Hepatocyte (in vitro differentiated cells): ENCODE results near the gene S100A14. TPM values are rescaled to one million over a fixed set of nuclear protein-coding genes. Genes with fewer than 3 reads are reported as not detected.

Source experiments
- DNase-seq: peaks from one replicate; pipeline ENCODE4 v3.0.0-alpha.2; 2016; ENCODE audit warnings: low spot score
- H2AFZ ChIP-seq: fragments of 200-600 bp; sonication (generic); 2 replicates; pipeline ENCODE4 v1.6.0; 2016; ENCODE audit warnings: antibody characterized with exemption, mild to moderate bottlenecking
- H3K27ac ChIP-seq: fragments of 200-600 bp; sonication (generic); 2 replicates; pipeline ENCODE4 v1.5.1; 2016; ENCODE audit warnings: mild to moderate bottlenecking
- H3K27me3 ChIP-seq: fragments of 200-600 bp; sonication (generic); 2 replicates; pipeline ENCODE4 v1.6.1; 2016
- H3K36me3 ChIP-seq: fragments of 200-600 bp; sonication (generic); replicated peaks from 2 replicates; pipeline ENCODE4 v1.5.1; 2016; ENCODE audit warnings: low read depth; ENCODE audit not compliant: insufficient read depth
- H3K4me1 ChIP-seq: fragments of 200-600 bp; sonication (generic); 2 replicates; pipeline ENCODE4 v1.5.1; 2016; ENCODE audit warnings: mild to moderate bottlenecking, moderate library complexity; ENCODE audit not compliant: insufficient read depth
- H3K4me2 ChIP-seq: fragments of 200-600 bp; sonication (generic); 2 replicates; pipeline ENCODE4 v1.6.0; 2016
- H3K4me3 ChIP-seq: fragments of 200-600 bp; sonication (generic); 2 replicates; pipeline ENCODE4 v1.5.1; 2016; ENCODE audit warnings: mild to moderate bottlenecking
- H3K79me2 ChIP-seq: fragments of 200-600 bp; sonication (generic); 2 replicates; pipeline ENCODE4 v1.6.0; 2017; ENCODE audit warnings: mild to moderate bottlenecking
- H3K9me2 ChIP-seq: fragments of 200-600 bp; sonication (generic); replicated peaks from 2 replicates; pipeline ENCODE4 v1.6.0; 2017; ENCODE audit warnings: mild to moderate bottlenecking; ENCODE audit not compliant: insufficient read depth
- H3K9me3 ChIP-seq: fragments of 200-600 bp; sonication (generic); 2 replicates; pipeline ENCODE4 v1.5.1; 2016; ENCODE audit warnings: low read depth, mild to moderate bottlenecking
- H4K20me1 ChIP-seq: fragments of 200-600 bp; sonication (generic); 2 replicates; pipeline ENCODE4 v1.6.0; 2016; ENCODE audit warnings: mild to moderate bottlenecking; ENCODE audit not compliant: insufficient read depth, poor library complexity, severe bottlenecking
- EZH2 ChIP-seq: fragments of 200-600 bp; sonication (generic); IDR thresholded peaks from 2 replicates; pipeline ENCODE4 v1.6.1; 2016; ENCODE audit warnings: antibody characterized with exemption, mild to moderate bottlenecking, borderline replicate concordance
- EZH2phosphoT487 ChIP-seq: fragments of 200-600 bp; sonication (generic); IDR thresholded peaks from one replicate; pipeline ENCODE4 v1.6.1; 2018; ENCODE audit warnings: antibody characterized with exemption, mild to moderate bottlenecking, low read depth, moderate library complexity; ENCODE audit not compliant: unreplicated experiment, severe bottlenecking
- WGBS: methylation state at CpG from one replicate; pipeline ENCODE4 v1.1.6; 2016; ENCODE audit warnings: low lambda C conversion rate; ENCODE audit errors: missing lambda C conversion rate; 5-methylcytosine and 5-hydroxymethylcytosine counted together
- polyA plus RNA-seq: library from polyadenylated mRNA; unstranded; fragments of >200 nt; fragmentation: Nextera tagmentation; extraction: Ambion mirVana; gene quantifications from 2 replicates; pipeline ENCODE4 v1.2.1, GENCODE V29; 2016
- total RNA-seq: library from RNA; depleted of rRNA; stranded (reverse); fragments of >200 nt; gene quantifications from 2 replicates; pipeline ENCODE4 v1.2.3, GENCODE V29; 2014
- TF ChIP-seq, protein P1 (sequence below): fragments of 200-600 bp; sonication (generic); IDR thresholded peaks from 2 replicates; pipeline ENCODE4 v1.5.1; 2016; ENCODE audit warnings: antibody characterized with exemption, mild to moderate bottlenecking; ENCODE audit not compliant: poor library complexity

Gene S100A14
- total and polyA plus RNA-seq, 2 experiments from 2014 or later: 94.9 to 112 TPM

DNA sequence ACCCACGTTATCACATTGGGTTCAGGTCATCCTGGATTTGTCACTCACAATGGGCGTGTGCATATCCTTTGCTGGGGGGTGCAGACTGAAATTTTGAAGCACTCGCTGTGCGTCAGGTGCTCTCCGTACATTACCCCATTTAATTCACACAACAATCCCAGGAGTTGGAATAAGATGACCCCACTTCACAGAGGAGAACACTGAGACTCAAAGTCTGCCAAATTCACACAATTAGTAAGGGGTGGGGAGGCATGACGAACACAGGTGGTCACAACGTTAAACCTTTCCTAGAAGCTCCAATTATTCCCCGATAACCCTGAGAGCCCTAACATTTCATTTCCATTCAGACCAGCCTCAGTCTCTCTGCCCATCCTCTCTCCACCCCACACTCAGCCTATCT lies 46.7 kb downstream of the S100A14 start:
- Histone ChIP-seq H3K9me2 (no peaks in the 10 kb centered on the region), H3K79me2 (no peaks in the 10 kb centered on the region), H3K4me1 (peaks cover 31% of the 10 kb centered on the region), H3K36me3 (no peaks in the 10 kb centered on the region), H4K20me1 (no peaks in the 10 kb centered on the region), H2AFZ (peak overlapping the region; percentile 54), H3K4me3 (no peak overlapping the region), H3K4me2 (no peak overlapping the region), H3K27me3 (no peaks in the 10 kb centered on the region), H3K27ac (no peak overlapping the region), H3K9me3 (no peaks in the 10 kb centered on the region)
- TF ChIP-seq, protein P1, sequence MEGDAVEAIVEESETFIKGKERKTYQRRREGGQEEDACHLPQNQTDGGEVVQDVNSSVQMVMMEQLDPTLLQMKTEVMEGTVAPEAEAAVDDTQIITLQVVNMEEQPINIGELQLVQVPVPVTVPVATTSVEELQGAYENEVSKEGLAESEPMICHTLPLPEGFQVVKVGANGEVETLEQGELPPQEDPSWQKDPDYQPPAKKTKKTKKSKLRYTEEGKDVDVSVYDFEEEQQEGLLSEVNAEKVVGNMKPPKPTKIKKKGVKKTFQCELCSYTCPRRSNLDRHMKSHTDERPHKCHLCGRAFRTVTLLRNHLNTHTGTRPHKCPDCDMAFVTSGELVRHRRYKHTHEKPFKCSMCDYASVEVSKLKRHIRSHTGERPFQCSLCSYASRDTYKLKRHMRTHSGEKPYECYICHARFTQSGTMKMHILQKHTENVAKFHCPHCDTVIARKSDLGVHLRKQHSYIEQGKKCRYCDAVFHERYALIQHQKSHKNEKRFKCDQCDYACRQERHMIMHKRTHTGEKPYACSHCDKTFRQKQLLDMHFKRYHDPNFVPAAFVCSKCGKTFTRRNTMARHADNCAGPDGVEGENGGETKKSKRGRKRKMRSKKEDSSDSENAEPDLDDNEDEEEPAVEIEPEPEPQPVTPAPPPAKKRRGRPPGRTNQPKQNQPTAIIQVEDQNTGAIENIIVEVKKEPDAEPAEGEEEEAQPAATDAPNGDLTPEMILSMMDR: no peak
- TF ChIP-seq EZH2phosphoT487 (no peak), EZH2 (no peak)
- no peak for DNase-seq
- WGBS: 94% methylated on average over 8 of the region's 8 CpGs

DNA sequence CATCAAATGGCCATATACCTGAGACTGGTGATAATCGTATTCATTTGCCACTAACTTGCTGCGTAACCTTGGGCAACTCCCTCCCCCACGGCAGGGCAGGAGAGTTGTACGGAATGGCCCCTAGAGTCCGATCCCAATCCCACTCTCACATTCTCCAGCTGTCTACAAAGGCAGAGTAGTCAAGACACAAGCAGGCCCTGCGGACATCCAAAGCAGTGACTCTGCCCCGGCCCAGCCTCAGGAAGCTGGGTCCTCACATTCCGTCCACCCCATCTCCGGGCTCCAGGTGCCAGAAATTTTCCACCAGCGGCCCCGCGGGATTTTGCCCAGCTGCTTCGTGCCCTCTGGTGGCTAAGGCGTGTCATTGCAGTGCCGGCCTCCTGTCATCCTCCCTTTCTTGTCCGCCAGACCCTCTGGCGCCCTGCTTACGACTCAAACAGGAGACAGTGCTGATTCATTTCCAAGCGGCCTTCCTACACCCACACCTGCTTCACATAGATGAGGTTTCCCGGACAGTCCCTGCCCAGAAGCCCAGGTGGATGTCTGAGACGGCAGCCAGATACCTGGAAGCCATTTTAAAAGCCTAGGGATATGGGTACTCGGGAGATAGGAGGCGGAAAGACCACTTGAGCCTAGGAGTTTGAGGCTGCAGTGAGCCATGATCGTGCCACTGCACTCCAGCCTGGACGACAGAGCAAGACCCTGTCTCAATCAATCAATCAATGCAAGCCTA lies 47.6 kb downstream of the S100A14 start:
- no peak for TF ChIP-seq EZH2phosphoT487
- TF ChIP-seq EZH2: no peak
- TF ChIP-seq, protein P1: peak; percentile 98
- Histone ChIP-seq H3K36me3 (no peaks in the 10 kb centered on the region), H3K27ac (peak overlapping the region; percentile 100), H3K9me3 (no peaks in the 10 kb centered on the region), H3K79me2 (no peaks in the 10 kb centered on the region), H3K4me1 (peaks cover 31% of the 10 kb centered on the region), H3K9me2 (no peaks in the 10 kb centered on the region), H3K4me2 (peak overlapping the region; percentile 58), H2AFZ (peak overlapping the region; percentile 54), H3K4me3 (no peak overlapping the region), H4K20me1 (no peaks in the 10 kb centered on the region), H3K27me3 (no peaks in the 10 kb centered on the region)
- peak; percentile 95 for DNase-seq
- 18% methylated on average over 25 of the region's 25 CpGs for WGBS

DNA sequence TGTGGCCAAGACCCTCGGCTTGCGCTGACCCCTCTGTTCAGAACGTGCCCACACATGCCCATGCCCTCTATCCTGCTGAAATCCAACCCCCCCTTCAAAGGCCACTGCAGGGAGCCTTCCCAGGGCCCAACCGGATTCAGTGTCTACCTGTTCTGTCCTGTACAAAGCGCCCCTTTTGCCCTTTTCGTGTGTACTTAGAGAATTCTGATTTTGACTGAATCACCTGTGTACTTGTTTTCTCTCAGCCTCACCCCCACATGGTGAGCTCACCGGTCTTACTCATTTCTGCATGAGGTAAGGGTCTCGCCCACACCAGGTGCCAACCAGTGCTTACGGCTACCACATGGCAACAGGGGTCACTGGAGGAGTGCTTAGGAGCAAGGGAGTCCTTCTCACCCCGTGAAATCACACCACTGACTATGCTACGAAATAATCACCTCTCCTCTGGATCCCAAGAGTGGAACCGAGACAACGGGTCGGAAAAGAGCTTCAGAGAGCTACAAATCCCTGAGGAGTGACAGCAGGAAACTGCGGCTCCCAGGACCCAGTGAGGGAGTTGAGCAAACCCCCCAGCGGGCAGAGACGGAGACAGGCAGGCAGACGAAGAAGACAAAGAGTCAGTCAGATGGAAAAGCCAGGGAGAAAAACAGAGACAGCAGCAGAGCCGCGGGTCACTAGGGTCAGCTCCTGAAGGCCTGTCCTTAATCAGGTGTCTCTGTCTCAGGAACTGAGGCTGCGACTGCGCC lies 48.3 kb downstream of the S100A14 start:
- peak overlapping the region; percentile 100 for H3K27ac ChIP-seq
- H3K9me3 ChIP-seq: no peaks in the 10 kb centered on the region
- no peaks in the 10 kb centered on the region for H4K20me1 ChIP-seq
- DNase-seq: peak; percentile 47
- TF ChIP-seq, protein P1: no peak
- TF ChIP-seq EZH2 (no peak), EZH2phosphoT487 (no peak)
- 67% methylated on average over 22 of the region's 22 CpGs for WGBS
- peak overlapping the region; percentile 34 for H2AFZ ChIP-seq
- no peak overlapping the region for H3K4me3 ChIP-seq
- H3K4me1 ChIP-seq: peaks cover 31% of the 10 kb centered on the region
- H3K9me2 ChIP-seq: no peaks in the 10 kb centered on the region
- H3K4me2 ChIP-seq: peak overlapping the region; percentile 58
- no peaks in the 10 kb centered on the region for H3K36me3 ChIP-seq
- no peaks in the 10 kb centered on the region for H3K27me3 ChIP-seq
- no peaks in the 10 kb centered on the region for H3K79me2 ChIP-seq
